Choroid plexus epithelial cell (primary cell): Measurements from ENCODE around the gene DGKD.

ENCODE experiments used
- DNase-seq: peaks from one replicate; pipeline ENCODE4 v3.0.0-alpha.2; 2010; ENCODE audit warnings: low read depth
- H3K4me3 ChIP-seq: 2 replicates; pipeline ENCODE4 v1.5.1; 2011; ENCODE audit warnings: low read depth, mild to moderate bottlenecking, control low read depth, low read length, moderate library complexity
- TF ChIP-seq, protein P1 (sequence below): conservative IDR thresholded peaks from 2 replicates; pipeline ENCODE4 v1.5.1; 2011; ENCODE audit warnings: low read depth, mild to moderate bottlenecking, control low read depth, inconsistent platforms, low read length, moderate library complexity

The DGKD gene

DNA sequence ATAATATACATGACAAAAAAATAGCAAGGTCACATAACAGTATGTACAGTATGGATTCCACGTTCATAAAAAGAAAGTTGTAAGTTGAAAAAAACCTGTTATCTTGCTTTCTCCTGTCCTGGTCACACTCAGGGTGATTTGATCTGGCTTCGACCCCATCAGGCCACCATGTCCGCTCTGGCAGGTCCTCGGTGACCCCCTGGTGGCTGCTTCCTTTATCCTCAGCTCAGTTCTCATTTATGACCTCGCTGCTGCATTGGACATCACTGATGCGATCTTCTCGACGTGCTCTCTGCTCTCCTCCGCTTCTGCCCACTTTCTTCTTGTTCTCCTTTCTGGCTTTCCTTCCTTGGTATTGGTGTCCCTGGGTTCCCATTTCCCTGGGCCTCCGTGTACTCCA is 29.7 kb downstream of the DGKD start:
- TF ChIP-seq, protein P1, sequence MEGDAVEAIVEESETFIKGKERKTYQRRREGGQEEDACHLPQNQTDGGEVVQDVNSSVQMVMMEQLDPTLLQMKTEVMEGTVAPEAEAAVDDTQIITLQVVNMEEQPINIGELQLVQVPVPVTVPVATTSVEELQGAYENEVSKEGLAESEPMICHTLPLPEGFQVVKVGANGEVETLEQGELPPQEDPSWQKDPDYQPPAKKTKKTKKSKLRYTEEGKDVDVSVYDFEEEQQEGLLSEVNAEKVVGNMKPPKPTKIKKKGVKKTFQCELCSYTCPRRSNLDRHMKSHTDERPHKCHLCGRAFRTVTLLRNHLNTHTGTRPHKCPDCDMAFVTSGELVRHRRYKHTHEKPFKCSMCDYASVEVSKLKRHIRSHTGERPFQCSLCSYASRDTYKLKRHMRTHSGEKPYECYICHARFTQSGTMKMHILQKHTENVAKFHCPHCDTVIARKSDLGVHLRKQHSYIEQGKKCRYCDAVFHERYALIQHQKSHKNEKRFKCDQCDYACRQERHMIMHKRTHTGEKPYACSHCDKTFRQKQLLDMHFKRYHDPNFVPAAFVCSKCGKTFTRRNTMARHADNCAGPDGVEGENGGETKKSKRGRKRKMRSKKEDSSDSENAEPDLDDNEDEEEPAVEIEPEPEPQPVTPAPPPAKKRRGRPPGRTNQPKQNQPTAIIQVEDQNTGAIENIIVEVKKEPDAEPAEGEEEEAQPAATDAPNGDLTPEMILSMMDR: peak; percentile 22
- DNase-seq: no peak
- H3K4me3 ChIP-seq: no peak overlapping the region

DNA sequence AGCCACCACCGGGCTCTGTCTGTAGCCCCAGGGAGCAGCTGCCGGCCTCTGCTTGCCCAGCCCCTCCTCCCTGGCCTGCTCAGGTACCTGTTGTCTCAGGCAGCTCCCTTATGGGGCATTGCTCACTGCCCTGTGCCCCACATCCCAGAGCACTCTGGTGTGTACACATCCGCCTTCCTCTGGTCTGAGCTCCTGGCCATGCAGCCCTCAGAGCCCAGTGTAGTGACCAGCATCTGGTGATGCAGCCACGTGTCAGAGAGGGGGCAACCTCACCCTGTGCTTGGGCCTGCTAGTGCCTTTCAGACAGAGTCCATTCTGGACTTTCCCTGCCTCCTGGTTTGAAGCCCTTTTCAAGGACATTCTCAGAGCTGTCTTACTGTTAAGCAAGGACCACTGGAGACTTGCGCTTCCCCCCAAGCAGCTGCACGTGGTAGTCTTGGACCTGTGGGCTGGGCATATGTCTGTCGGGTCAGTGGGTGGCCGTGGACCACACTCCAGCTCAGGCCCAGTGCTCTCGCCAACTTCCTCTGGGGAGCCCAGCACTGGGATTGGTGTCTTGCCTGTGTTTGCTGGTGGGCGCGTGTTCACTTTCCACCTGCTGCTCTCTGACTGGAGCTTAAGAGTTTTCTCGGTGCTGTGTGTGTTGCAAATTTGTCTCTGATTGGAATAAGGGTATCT is 30.7 kb downstream of the DGKD start:
- H3K4me3 ChIP-seq: no peak overlapping the region
- TF ChIP-seq, protein P1: no peak
- no peak for DNase-seq

DNA sequence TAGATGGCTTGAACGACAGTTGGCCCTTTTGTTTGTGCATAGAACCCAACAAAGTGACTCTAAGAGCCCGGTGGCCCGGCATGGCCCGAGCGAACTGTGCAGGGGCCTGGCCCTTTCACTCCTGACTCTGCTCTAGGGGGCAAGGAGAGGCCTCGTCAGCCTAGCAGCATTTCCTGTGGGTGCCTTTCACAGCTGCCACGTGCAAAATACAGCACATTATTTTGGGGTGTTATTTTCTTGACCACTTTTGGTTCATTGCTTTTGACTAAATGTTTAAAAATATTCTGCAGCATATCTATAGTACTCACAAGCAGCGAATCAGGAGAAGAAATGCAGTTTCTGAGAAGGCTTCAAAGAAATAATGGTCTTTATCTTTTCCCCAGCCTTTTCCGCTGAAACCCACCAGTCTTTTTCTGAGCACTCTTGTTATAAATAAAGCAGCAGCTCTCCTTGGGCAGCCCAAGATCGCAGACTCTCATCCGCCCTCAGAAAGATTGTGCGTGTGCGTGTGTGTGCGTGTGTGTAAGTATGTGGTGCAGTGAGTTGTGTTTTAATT is 31.3 kb downstream of the DGKD start:
- peak; percentile 25 for DNase-seq
- no peak overlapping the region for H3K4me3 ChIP-seq
- TF ChIP-seq, protein P1: no peak

GRCh38 chr2:233386382-233387041 is 32.2 kb downstream of the DGKD start:
- TF ChIP-seq, protein P1: no peak
- peak; percentile 58 for DNase-seq
- no peak overlapping the region for H3K4me3 ChIP-seq

DNA sequence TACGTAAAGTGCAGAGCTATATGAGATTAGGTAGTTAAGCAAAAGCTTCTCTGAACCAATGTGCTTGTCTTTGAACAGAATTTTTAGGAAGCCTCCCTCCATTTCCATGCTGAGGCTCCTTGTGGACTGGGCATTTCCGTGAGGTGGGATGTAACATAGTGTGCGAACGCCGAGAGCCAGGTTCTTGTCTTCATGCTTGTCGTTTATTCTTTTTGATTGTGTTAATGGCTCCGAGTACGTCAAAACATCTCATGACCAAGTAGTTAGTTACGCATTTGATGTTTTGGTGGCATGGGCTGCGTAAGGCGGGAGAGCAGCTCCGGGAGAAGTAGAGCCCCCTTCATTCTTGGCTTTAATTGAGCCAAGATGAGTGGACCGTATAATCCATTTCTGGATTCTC is 32.9 kb downstream of the DGKD start:
- TF ChIP-seq, protein P1: no peak
- no peak overlapping the region for H3K4me3 ChIP-seq
- no peak for DNase-seq

DNA sequence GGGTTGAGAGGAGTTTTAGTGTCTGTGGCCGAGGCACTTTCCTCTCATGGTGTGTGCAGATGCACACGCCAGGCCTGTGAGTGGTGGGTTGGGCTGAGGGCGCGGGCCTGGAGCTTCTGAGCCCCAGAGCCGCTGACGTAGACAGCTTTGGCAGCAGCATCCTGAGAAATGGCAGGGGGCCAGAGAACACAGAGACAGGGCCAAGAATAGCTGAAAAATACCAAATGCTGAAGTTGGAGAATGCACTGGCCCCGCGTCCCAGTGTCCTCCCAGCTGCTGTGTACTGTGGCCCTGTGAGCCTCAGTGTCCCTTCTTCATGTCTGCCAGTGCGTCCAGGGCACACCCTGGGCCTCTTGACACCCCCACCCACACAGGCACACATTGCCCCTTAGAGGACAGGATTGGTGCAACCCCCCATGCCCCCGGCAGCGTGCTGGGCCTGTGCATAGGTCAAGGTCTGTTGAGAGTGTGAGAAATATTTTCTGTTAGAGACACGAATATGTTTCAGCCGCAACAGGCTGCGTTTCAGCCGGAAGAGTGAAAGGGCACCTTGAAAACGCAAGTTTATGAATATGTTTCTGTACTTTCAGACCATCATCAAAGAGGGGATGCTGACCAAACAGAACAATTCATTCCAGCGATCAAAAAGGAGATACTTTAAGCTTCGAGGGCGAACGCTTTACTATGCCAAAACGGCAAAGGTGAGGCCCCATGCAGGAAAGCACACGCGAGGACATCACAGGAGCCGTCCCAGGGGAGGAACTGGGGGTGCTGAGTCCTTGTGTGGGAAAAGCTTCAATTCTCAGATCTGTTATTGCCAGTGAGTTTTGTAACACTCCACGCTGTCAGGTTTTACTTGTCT is 33.6 kb downstream of the DGKD start:
- DNase-seq: peak; percentile 99
- peak overlapping the region; percentile 30 for H3K4me3 ChIP-seq
- TF ChIP-seq, protein P1: no peak
